Measurements from ENCODE around the gene TMED9. TPM values are rescaled to one million over a fixed set of nuclear protein-coding genes. Genes with fewer than 3 reads are reported as not detected.
"Not testable (repeated sequence)": the region's sequence is repeated elsewhere in the genome, so short reads cannot be mapped to it uniquely, and the experiment has no call there.

Gene TMED9
- total RNA-seq, 4 donors from 2014 or later: 39.6 to 65.6 (median 52.5) TPM

DNA sequence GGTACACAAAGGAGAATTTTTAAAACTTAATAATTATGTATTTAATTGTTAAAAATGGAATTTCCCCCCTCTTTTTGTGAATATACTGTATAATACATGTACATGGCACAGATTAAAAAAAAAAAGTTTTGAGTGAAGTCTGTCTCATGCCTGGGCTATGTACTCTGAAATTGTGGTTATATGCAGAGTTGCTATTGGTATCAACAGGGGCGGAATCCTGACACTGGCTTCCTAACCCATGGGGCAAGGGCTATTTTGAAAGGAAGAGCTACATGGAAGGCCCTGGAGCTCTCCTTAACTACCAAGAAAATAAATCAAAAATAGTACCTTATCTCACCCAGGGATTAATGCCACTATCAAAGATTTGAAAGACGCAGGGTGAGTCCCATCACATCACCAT is 36.8 kb upstream of the TMED9 start:
- H3K27ac ChIP-seq: no peak overlapping the region
- peaks cover 0 to 28% (median 8%) of the 10 kb centered on the region in 4 donors for H3K4me1 ChIP-seq
- no peaks in the 10 kb centered on the region for H3K27me3 ChIP-seq
- H3K36me3 ChIP-seq: peaks cover 0 to 12% (median 0%) of the 10 kb centered on the region in 3 donors
- peak overlapping the region in 1 of 4 donors; percentile 70 for H3K4me3 ChIP-seq
- no peak for TF ChIP-seq POLR2A (IDR thresholded peaks at IDR 0.05)
- no peak for TF ChIP-seq CTCF (IDR thresholded peaks at IDR 0.05)
- H3K9me3 ChIP-seq: no peaks in the 10 kb centered on the region
- no peak for DNase-seq

DNA sequence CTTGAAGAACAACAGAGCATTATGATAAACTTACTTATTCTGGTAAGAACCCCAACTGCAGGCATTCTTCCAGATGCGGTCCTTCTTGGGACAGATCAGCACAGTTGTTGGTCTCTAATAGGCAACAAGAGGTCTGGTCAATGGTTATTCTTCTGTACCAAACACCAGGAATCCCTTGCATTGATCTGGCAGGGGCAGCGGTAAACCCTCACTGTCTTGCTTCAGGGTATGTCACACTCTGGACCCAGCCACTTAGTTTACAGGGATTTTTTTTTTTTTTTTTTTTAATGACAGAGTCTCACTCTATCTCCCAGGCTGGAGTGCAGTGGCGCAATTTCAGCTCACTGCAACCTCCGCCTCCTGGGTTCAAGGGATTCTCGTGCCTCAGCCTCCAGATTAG is 36.3 kb upstream of the TMED9 start:
- no peaks in the 10 kb centered on the region for H3K27me3 ChIP-seq
- TF ChIP-seq POLR2A (IDR thresholded peaks at IDR 0.05): no peak
- TF ChIP-seq CTCF (IDR thresholded peaks at IDR 0.05): no peak
- peaks cover 0 to 12% (median 0%) of the 10 kb centered on the region in 3 donors for H3K36me3 ChIP-seq
- H3K9me3 ChIP-seq: no peaks in the 10 kb centered on the region
- DNase-seq: no peak
- no peak overlapping the region for H3K27ac ChIP-seq
- no peak overlapping the region for H3K4me3 ChIP-seq
- H3K4me1 ChIP-seq: peaks cover 0 to 28% (median 8%) of the 10 kb centered on the region in 4 donors

GRCh38 chr5:177557041-177557647 is 34.9 kb upstream of the TMED9 start:
- DNase-seq: peak in 1 of 3 donors; percentile 58
- peak overlapping the region in 1 of 4 donors; percentile 0 for H3K27ac ChIP-seq

DNA sequence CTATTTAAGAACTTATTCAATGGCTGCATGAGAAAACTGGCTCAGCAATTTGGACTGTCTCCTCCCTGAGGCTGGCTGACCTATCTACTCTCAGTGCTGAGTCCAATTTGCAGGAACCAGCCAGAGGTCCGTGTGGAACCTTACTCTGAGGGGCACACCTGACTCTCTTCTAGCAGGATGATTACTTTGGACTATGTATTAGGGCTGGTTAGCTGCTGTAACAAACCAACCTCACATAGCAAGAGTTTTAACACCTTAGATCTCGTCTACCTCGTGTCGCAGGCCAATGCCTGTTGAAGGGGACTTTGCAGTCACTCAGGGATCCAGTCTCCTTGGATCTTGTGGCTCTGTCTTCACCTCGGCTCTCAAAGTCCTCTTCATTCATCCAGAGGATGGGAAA is 34.2 kb upstream of the TMED9 start:
- Histone ChIP-seq H3K4me1 (peaks cover 0 to 22% (median 7%) of the 10 kb centered on the region in 4 donors), H3K27me3 (no peaks in the 10 kb centered on the region), H3K4me3 (no peak overlapping the region), H3K9me3 (no peaks in the 10 kb centered on the region), H3K36me3 (no peaks in the 10 kb centered on the region), H3K27ac (no peak overlapping the region)
- DNase-seq: no peak
- TF ChIP-seq CTCF (IDR thresholded peaks at IDR 0.05) (no peak), POLR2A (IDR thresholded peaks at IDR 0.05) (no peak)

More at GRCh38 chr5:177557041-177557647, 34.9 kb upstream of the TMED9 start:
- Histone ChIP-seq H3K9me3 (no peaks in the 10 kb centered on the region), H3K4me3 (no peak overlapping the region), H3K4me1 (peaks cover 0 to 28% (median 8%) of the 10 kb centered on the region in 4 donors), H3K27me3 (no peaks in the 10 kb centered on the region), H3K36me3 (peaks cover 0 to 3% (median 0%) of the 10 kb centered on the region in 3 donors)
- TF ChIP-seq CTCF (IDR thresholded peaks at IDR 0.05) (no peak), POLR2A (IDR thresholded peaks at IDR 0.05) (no peak)

DNA sequence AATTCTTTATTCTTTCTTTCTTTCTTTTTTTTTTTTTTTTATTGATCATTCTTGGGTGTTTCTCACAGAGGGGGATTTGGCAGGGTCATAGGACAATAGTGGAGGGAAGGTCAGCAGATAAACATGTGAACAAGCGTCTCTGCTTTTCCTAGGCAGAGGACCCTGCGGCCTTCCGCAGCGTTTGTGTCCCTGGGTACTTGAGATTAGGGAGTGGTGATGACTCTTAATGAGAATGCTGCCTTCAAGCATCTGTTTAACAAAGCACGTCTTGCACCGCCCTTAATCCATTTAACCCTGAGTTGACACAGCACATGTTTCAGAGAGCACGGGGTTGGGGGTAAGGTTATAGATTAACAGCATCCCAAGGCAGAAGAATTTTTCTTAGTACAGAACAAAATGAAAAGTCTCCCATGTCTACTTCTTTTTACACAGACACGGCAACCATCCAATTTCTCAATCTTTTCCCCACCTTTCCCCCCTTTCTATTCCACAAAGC is 32.5 kb upstream of the TMED9 start:
- not testable (repeated sequence) for DNase-seq, H3K9me3 ChIP-seq, H3K27me3 ChIP-seq, H3K36me3 ChIP-seq, H3K4me3 ChIP-seq, H3K27ac ChIP-seq
- peaks cover 0 to 15% (median 3%) of the 10 kb centered on the region in 4 donors for H3K4me1 ChIP-seq

GRCh38 chr5:177565046-177565445 is 27.0 kb upstream of the TMED9 start:
- H3K4me1 ChIP-seq: no peaks in the 10 kb centered on the region
- no peaks in the 10 kb centered on the region for H3K27me3 ChIP-seq
- no peak overlapping the region for H3K4me3 ChIP-seq
- H3K9me3 ChIP-seq: no peaks in the 10 kb centered on the region
- H3K36me3 ChIP-seq: no peaks in the 10 kb centered on the region
- no peak overlapping the region for H3K27ac ChIP-seq
- TF ChIP-seq POLR2A (IDR thresholded peaks at IDR 0.05) (no peak), CTCF (IDR thresholded peaks at IDR 0.05) (no peak)
- no peak for DNase-seq
